Keratinocyte (primary cell): Measurements from ENCODE around the gene NELL1. TPM values are rescaled to one million over a fixed set of nuclear protein-coding genes. Genes with fewer than 3 reads are reported as not detected.

ENCODE experiments used
- DNase-seq: peaks from one replicate; pipeline ENCODE4 v3.0.0-alpha.2; 2011; ENCODE audit warnings: low read depth, missing footprints, low spot score
- FAIRE-seq: peaks from 2 replicates; lab custom pipeline; 2011; peaks lifted over from hg19 to GRCh38; lab: Jason Lieb, UNC
- H2AFZ ChIP-seq: 2 replicates; pipeline ENCODE4 v1.6.0; 2012; ENCODE audit warnings: low read length, control low read depth, inconsistent platforms; ENCODE audit not compliant: control insufficient read depth
- H3K27ac ChIP-seq: 2 replicates; pipeline ENCODE4 v1.5.1; 2011; ENCODE audit warnings: low read length; ENCODE audit not compliant: control insufficient read depth, insufficient read depth
- H3K27me3 ChIP-seq: 3 replicates; pipeline ENCODE4 v1.6.0; 2011; ENCODE audit warnings: low read length; ENCODE audit not compliant: control insufficient read depth, insufficient read depth; ENCODE audit errors: extremely low read depth
- H3K36me3 ChIP-seq, 2 experiments: 2 replicates in 1 of 2; 3 replicates in 1 of 2; pipeline ENCODE4 v1.5.1; 2011; ENCODE audit warnings: low read length in 2 of 2, mild to moderate bottlenecking in 1 of 2; ENCODE audit not compliant: control insufficient read depth in 2 of 2, insufficient read depth in 2 of 2; ENCODE audit errors: extremely low read depth in 1 of 2
- H3K4me1 ChIP-seq: 3 replicates; pipeline ENCODE4 v1.5.1; 2011; ENCODE audit warnings: low read length; ENCODE audit not compliant: control insufficient read depth, insufficient read depth; ENCODE audit errors: extremely low read depth
- H3K4me2 ChIP-seq: 3 replicates; pipeline ENCODE4 v1.6.0; 2011; ENCODE audit warnings: low read depth, low read length; ENCODE audit not compliant: control insufficient read depth, insufficient read depth; ENCODE audit errors: extremely low read depth
- H3K4me3 ChIP-seq, 3 experiments: fragments of 200-600 bp in 1 of 3; sonication (generic) in 1 of 3; 2 replicates in 2 of 3; 3 replicates in 1 of 3; pipeline ENCODE4 v1.5.1; 2011 to 2016; ENCODE audit warnings: low read length in 3 of 3, mild to moderate bottlenecking in 3 of 3, control low read depth in 2 of 3, inconsistent platforms in 1 of 3, low read depth in 1 of 3, mixed read lengths in 1 of 3, mixed run types in 1 of 3, moderate library complexity in 1 of 3; ENCODE audit not compliant: control insufficient read depth in 2 of 3, insufficient read depth in 2 of 3; ENCODE audit errors: extremely low read depth in 1 of 3
- H3K79me2 ChIP-seq: 2 replicates; pipeline ENCODE4 v1.6.0; 2012; ENCODE audit warnings: low read length; ENCODE audit not compliant: control insufficient read depth, insufficient read depth
- H3K9ac ChIP-seq: 3 replicates; pipeline ENCODE4 v1.6.0; 2011; ENCODE audit warnings: low read length; ENCODE audit not compliant: control insufficient read depth, insufficient read depth; ENCODE audit errors: extremely low read depth
- H3K9me1 ChIP-seq: 3 replicates; pipeline ENCODE4 v1.6.0; 2011; ENCODE audit warnings: low read length; ENCODE audit not compliant: control insufficient read depth, insufficient read depth; ENCODE audit errors: extremely low read depth
- H3K9me3 ChIP-seq: 2 replicates; pipeline ENCODE4 v1.5.1; 2012; ENCODE audit warnings: low read depth, low read length; ENCODE audit not compliant: control insufficient read depth
- H4K20me1 ChIP-seq: 3 replicates; pipeline ENCODE4 v1.6.0; 2011; ENCODE audit warnings: low read length; ENCODE audit not compliant: control insufficient read depth, insufficient read depth; ENCODE audit errors: extremely low read depth
- EZH2 ChIP-seq: IDR thresholded peaks from one replicate; pipeline ENCODE4 v1.6.1; 2012; ENCODE audit warnings: inconsistent platforms, mild to moderate bottlenecking, low read length, moderate library complexity
- dilution Hi-C: fragments of 300-500 bp; cut with MboI; formaldehyde crosslinking; loops from one replicate; pipeline ENCODE4 v1.7.0; 2020; ENCODE audit warnings: low sequenced_read_pairs; ENCODE audit not compliant: extremely low pct_ligation_motif_present
- polyA plus RNA-seq, 5 experiments: library from polyadenylated mRNA; depleted of rRNA in 3 of 5; stranded (reverse) in 3 of 5; stranded (forward) in 1 of 5; unstranded in 1 of 5; fragments of >200 nt; gene quantifications; 1 replicate in 1 of 5; 2 replicates in 3 of 5; 3 replicates in 1 of 5; pipeline versions ENCODE4 v1.2.1 to v1.2.3, GENCODE V29; 2011 to 2012; ENCODE audit warnings: missing spikeins in 2 of 5, low read depth in 1 of 5, low replicate concordance in 1 of 5
- TF ChIP-seq, protein P1 (sequence below), 3 experiments: IDR thresholded peaks in 1 of 3; conservative IDR thresholded peaks in 1 of 3; optimal IDR thresholded peaks in 1 of 3; 2 replicates in 2 of 3; 3 replicates in 1 of 3; pipeline versions ENCODE3 to v1.5.1; 2011; ENCODE audit warnings: low read length in 3 of 3, mild to moderate bottlenecking in 3 of 3, moderate library complexity in 2 of 3, control low read depth in 1 of 3, inconsistent platforms in 1 of 3; ENCODE audit not compliant: insufficient read depth in 2 of 3; ENCODE audit errors: extremely low read depth in 1 of 3

The NELL1 gene
- polyA plus RNA-seq, 1 donor (not counting 4 experiments of a cell fraction or from before 2014, with no cell fraction given): not detected

- Histone ChIP-seq H3K9me3 (no peaks in the 10 kb centered on the region), H3K4me3 (no peak overlapping the region), H3K9me1 (no peaks in the 10 kb centered on the region), H4K20me1 (no peaks in the 10 kb centered on the region), H3K27me3 (no peaks in the 10 kb centered on the region), H3K79me2 (no peaks in the 10 kb centered on the region), H3K4me1 (no peaks in the 10 kb centered on the region), H2AFZ (no peak overlapping the region), H3K4me2 (no peak overlapping the region), H3K27ac (no peak overlapping the region), H3K36me3 (no peaks in the 10 kb centered on the region), H3K9ac (no peak overlapping the region)
- FAIRE-seq: no peak
- DNase-seq: no peak
- dilution Hi-C loops: no loop called here
- no peak for TF ChIP-seq EZH2
- TF ChIP-seq, protein P1, sequence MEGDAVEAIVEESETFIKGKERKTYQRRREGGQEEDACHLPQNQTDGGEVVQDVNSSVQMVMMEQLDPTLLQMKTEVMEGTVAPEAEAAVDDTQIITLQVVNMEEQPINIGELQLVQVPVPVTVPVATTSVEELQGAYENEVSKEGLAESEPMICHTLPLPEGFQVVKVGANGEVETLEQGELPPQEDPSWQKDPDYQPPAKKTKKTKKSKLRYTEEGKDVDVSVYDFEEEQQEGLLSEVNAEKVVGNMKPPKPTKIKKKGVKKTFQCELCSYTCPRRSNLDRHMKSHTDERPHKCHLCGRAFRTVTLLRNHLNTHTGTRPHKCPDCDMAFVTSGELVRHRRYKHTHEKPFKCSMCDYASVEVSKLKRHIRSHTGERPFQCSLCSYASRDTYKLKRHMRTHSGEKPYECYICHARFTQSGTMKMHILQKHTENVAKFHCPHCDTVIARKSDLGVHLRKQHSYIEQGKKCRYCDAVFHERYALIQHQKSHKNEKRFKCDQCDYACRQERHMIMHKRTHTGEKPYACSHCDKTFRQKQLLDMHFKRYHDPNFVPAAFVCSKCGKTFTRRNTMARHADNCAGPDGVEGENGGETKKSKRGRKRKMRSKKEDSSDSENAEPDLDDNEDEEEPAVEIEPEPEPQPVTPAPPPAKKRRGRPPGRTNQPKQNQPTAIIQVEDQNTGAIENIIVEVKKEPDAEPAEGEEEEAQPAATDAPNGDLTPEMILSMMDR (optimal IDR thresholded peaks at IDR 0.05 in 1 of 3, IDR thresholded peaks at IDR 0.05 in 1 of 3, conservative IDR thresholded peaks at IDR 0.05 in 1 of 3; ENCODE audit: extremely low read depth in 1 of 3, insufficient read depth in 2 of 3, low read length in 3 of 3): no peak
These were observed 436.0 kb downstream of the NELL1 start for GRCh38 chr11:21105196-21105917.

- H3K36me3 ChIP-seq: no peaks in the 10 kb centered on the region
- no peak overlapping the region for H3K4me3 ChIP-seq
- H2AFZ ChIP-seq: no peak overlapping the region
- no peaks in the 10 kb centered on the region for H4K20me1 ChIP-seq
- no peaks in the 10 kb centered on the region for H3K27me3 ChIP-seq
- H3K9ac ChIP-seq: no peak overlapping the region
- no peak overlapping the region for H3K4me2 ChIP-seq
- H3K4me1 ChIP-seq: no peaks in the 10 kb centered on the region
- H3K9me3 ChIP-seq: no peaks in the 10 kb centered on the region
- no peak overlapping the region for H3K27ac ChIP-seq
- dilution Hi-C loops: no loop called here
- DNase-seq (no peak), FAIRE-seq (no peak)
- no peaks in the 10 kb centered on the region for H3K9me1 ChIP-seq
- no peaks in the 10 kb centered on the region for H3K79me2 ChIP-seq
- no peak for TF ChIP-seq EZH2
- TF ChIP-seq, protein P1 (optimal IDR thresholded peaks at IDR 0.05 in 1 of 3, IDR thresholded peaks at IDR 0.05 in 1 of 3, conservative IDR thresholded peaks at IDR 0.05 in 1 of 3; ENCODE audit: extremely low read depth in 1 of 3, insufficient read depth in 2 of 3, low read length in 3 of 3): no peak
These were observed 440.0 kb downstream of the NELL1 start for GRCh38 chr11:21109341-21109740.
